ENCODE results near the gene ABCF2. TPM values are rescaled to one million over a fixed set of nuclear protein-coding genes. Genes with fewer than 3 reads are reported as not detected.

The ABCF2 gene
- polyA plus RNA-seq, 1 of the 3 experiments (the other 2 are of a cell fraction) = 75.4 TPM

DNA sequence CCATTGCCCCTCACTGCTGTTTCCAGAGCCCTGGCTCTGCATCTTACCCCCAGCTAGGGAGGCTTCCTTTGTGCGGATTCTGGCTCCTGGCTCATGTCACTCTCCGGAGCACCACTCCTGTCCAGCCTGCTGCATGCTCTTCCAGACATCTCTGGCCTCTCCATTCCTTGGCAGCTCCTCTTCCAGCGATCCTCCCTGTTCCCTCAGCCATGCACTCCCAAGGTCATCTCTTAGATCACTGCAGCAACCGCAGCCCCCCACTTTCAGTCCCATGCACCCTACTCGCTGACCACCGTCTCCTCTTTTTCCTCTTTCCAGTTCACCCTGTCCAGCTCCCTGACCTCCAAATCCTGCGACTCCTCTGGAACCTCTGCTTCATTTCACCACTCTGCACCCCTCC is 28.4 kb upstream of the ABCF2 start:
- H3K9me2 ChIP-seq = no peaks in the 10 kb centered on the region

More for the DNA sequence above, 28.4 kb upstream of the ABCF2 start:
- TF ChIP-seq TCF12 (IDR thresholded peaks at IDR 0.05) (no peak), RAD21 (IDR thresholded peaks at IDR 0.05; ENCODE audit: low read length) (no peak), MXI1 (IDR thresholded peaks at IDR 0.05; ENCODE audit: low read depth, low read length) (no peak), CTCF (IDR thresholded peaks at IDR 0.05) (no peak), NFIC (IDR thresholded peaks at IDR 0.05; ENCODE audit: borderline replicate concordance) (no peak), FOXM1 (IDR thresholded peaks at IDR 0.05; ENCODE audit: low read depth) (no peak), FOXJ3 (CRISPR knock-in tag; IDR thresholded peaks at IDR 0.05) (no peak), TEAD4 (IDR thresholded peaks at IDR 0.05; ENCODE audit: borderline replicate concordance, insufficient read depth) (no peak), EP300 (IDR thresholded peaks at IDR 0.05; ENCODE audit: borderline replicate concordance in 1 of 2, low read depth in 1 of 2, low read length in 1 of 2) (no peak), YY1 (IDR thresholded peaks at IDR 0.05; ENCODE audit: low read depth) (no peak), GABPA (IDR thresholded peaks at IDR 0.05; ENCODE audit: low read depth) (no peak), TAF1 (IDR thresholded peaks at IDR 0.05; ENCODE audit: borderline replicate concordance, low read depth, low read length) (no peak), IRF3 (IDR thresholded peaks at IDR 0.05; ENCODE audit: low read depth, low read length) (no peak), SMC3 (IDR thresholded peaks at IDR 0.05; ENCODE audit: low read depth, low read length) (no peak)
- TF ChIP-seq, protein P1, sequence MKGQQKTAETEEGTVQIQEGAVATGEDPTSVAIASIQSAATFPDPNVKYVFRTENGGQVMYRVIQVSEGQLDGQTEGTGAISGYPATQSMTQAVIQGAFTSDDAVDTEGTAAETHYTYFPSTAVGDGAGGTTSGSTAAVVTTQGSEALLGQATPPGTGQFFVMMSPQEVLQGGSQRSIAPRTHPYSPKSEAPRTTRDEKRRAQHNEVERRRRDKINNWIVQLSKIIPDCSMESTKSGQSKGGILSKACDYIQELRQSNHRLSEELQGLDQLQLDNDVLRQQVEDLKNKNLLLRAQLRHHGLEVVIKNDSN (IDR thresholded peaks at IDR 0.05; ENCODE audit: borderline replicate concordance, low read depth) = no peak
- TF ChIP-seq, protein P2, sequence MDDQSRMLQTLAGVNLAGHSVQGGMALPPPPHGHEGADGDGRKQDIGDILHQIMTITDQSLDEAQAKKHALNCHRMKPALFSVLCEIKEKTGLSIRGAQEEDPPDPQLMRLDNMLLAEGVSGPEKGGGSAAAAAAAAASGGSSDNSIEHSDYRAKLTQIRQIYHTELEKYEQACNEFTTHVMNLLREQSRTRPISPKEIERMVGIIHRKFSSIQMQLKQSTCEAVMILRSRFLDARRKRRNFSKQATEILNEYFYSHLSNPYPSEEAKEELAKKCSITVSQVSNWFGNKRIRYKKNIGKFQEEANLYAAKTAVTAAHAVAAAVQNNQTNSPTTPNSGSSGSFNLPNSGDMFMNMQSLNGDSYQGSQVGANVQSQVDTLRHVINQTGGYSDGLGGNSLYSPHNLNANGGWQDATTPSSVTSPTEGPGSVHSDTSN (IDR thresholded peaks at IDR 0.05) = no peak
- Histone ChIP-seq H3K79me2 (ENCODE audit: insufficient read depth) (no peaks in the 10 kb centered on the region), H2AFZ (ENCODE audit: low read depth) (no peak overlapping the region), H3K36me3 (replicated peaks in 1 of 2; ENCODE audit: control insufficient read depth in 1 of 2, insufficient read depth in 2 of 2, low read length in 1 of 2) (no peaks in the 10 kb centered on the region), H3K27me3 (ENCODE audit: insufficient read depth) (no peaks in the 10 kb centered on the region), H3K27ac (ENCODE audit: low read depth in 2 of 2, low read length in 1 of 2) (no peak overlapping the region), H3K4me2 (no peak overlapping the region), H3K9ac (no peak overlapping the region), H3F3A (replicated peaks; ENCODE audit: insufficient read depth) (peaks cover 10% of the 10 kb centered on the region), H3K4me3 (ENCODE audit: low read depth in 2 of 2, low read length in 1 of 2) (no peak overlapping the region), H4K20me1 (ENCODE audit: insufficient read depth) (no peaks in the 10 kb centered on the region), H3K9me3 (no peaks in the 10 kb centered on the region), H3K4me1 (ENCODE audit: control insufficient read depth in 1 of 2, insufficient read depth in 2 of 2, low read depth in 1 of 2, low read length in 1 of 2) (peaks cover 15 to 17% of the 10 kb centered on the region in 2 experiments; a peak in 3 of 4 replicates)
- POLR2A ChIA-PET = interaction anchor here (1.3 kb wide), 1 partner anchor 23 kb away, joined by 3 read pairs; the partner anchor contains the start of gene CHPF2
- 69% methylated on average over 7 of the region's 7 CpGs for WGBS (ENCODE audit: low lambda C conversion rate)
- CTCF ChIA-PET = interaction anchor here (0.7 to 4.5 kb wide), 5 partner anchors 11 to 95 kb away, joined by 3 to 21 read pairs (median 5); no protein-coding TSS in a partner anchor
- no peak for DNase-seq

Measured in SK-N-SH (cell line).